GM04504 (cell line): ENCODE data around the gene RSPH6A.
"Not testable (repeated sequence)": the region's sequence is repeated elsewhere in the genome, so short reads cannot be mapped to it uniquely, and the experiment has no call there.

Source experiments
- DNase-seq: peaks from one replicate; pipeline ENCODE4 v3.0.0-alpha.2; 2012; ENCODE audit warnings: low read depth

RSPH6A gene

DNA sequence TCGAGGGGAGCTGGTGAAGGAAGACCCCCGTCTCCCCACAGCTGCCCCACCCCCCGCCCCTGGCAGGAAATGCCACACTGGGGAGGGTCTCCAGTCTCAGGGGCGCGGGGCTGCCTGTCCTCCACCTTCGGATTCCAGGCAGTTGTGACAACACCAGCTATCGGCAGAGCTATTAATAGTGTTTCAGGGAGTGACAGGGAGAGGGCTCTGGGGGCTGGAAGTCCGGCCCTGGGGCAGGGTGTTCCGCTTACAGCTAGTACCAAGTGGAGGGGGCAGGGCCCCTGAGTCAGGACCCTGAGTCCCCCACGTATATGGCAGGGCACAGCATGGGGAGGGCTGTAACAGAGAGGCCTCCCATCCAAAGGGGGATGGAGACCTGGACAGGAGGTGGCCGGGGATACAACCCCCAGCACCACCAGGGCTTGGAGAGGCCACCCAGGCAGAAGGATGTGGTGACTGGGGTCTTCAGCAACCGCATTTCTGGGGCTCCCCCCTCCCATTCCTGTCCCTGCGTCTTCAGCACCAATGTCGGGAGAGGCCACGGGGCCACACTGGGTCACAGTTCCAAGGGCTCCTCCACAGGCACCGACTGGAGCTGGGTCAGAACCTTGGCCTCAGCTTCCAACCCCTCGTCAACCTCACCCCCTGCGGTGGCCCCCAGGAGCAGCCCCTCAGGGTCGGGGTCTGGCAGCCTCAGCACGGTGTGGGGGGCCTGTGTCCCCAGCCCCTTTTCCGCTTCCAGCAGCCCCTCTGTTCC, 50.0 kb downstream of the RSPH6A start:
- no peak for DNase-seq

DNA sequence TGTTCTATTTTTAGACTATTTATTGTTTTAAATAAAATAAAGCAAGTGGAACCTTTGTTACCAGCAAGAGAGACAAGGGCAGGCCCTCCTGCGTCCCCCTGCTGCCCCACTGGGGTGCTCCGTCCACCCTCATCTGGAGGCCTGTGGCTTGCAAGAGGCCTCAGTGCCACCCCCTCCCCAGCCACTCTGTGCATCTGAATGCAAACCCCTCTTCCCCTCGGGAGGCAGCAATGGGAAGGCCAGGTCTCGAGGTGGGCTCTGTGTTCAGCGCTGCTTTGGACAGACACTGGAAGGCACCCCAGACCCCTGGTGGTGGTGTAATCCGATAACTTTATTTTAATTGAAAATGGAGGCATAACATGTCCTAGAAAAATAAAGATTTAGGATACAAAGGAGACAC, 50.6 kb downstream of the RSPH6A start:
- no peak for DNase-seq

DNA sequence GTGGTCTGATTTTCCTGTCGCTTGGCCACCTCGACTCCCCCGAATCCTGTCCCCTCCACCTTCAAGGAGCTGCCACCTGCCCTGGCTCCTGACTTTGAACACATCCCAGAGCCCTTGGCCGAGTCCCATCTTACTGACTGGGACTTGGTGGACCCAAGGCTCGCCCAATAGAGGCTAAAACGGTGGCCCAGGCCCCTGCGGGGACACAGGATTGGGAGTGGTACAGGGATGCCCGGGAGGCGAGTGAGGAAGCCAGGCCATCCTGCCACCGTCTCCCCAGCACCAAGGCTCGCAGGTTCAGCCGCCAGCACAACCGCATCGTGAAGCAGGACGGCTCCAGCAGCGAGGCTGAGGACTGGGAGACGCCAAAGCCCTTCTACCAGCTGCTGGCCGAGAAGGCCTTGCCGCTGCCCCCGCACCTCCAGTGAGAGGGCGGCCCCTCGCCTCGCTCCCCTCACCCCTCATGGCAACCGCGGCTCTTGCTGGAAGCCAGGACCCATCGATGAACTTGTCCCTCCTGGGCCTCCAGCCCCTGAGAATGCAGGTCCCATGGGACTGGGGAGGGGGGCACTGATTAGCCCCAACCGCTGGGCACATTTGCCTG, 51.3 kb downstream of the RSPH6A start:
- DNase-seq, result no peak

DNA sequence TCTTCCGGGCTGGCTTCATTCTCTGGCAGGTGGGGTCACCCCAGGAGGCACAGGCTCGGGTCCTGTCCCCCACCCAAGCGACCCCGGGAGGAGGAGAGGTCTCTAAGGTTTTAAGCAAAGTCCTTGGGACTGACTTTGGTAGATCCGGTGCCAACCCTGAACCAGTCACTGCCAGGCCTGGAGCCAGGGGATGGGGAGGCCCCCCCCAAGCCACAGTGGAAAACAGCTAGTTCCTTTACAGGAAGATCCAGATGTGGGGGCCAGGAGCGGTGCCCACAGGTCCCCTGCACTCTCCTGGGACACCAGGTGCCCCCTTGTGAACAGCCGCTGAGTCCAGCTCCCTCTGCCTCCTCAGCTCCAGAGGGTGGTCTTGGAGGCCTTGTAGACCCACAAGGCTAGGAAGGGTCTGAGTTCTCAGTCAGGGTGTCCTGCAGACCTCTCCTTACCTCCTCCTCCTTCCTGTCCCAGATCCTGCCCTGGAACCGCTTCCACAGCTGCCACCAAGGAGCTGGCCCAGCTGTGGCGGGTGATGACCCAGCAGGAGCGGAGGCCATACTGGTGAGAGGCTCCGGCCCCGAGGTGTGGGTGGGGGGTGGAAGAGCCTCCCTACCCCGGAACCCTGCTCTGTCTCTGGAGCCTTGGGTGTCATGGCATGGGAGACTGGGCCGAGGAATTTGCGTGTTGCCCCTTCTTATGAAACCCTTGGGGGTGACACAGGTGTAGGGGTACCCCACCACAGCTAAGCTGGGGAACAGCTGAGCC, 52.1 kb downstream of the RSPH6A start:
- DNase-seq, result no peak

DNA sequence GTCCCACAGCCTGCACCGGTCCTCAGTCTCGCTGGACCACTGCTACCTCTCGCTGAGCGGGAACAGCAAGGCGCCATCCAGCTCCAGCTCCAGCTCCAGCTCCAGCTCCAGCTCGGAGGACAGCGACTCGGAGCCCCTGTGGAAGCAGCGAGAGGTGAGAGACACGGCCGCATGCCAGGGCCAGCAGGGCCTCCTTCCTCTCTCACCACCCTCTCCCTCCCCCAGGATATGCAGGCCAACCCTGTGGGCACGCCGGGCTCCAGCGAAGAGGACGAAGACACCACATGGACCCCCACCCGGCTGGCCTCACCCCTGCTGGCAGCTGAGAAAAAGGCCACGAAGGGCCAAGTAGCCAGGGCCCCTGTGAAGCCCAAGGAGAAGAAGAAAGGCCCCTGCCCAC, 53.4 kb downstream of the RSPH6A start:
- DNase-seq, result no peak

DNA sequence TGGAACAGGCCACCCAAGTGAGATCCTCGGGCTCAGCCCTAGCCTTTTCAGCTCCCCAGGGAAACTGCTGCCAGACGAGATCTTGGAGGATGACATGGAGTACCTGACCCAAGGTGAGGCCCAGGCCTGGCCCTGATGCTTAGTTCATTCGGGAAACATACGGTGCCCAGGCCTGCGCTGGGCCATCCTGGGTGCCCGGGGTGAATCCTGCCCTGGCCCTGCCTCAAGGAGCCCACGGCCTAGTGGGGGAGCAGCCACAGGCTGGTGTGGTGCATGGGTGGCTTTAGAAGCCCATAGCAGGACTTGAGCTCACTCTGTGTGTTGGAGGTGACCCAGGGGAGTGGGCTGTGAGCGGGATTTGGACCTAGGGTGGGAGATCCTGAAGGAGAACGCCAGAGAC, 56.2 kb downstream of the RSPH6A start:
- no peak for DNase-seq

DNA sequence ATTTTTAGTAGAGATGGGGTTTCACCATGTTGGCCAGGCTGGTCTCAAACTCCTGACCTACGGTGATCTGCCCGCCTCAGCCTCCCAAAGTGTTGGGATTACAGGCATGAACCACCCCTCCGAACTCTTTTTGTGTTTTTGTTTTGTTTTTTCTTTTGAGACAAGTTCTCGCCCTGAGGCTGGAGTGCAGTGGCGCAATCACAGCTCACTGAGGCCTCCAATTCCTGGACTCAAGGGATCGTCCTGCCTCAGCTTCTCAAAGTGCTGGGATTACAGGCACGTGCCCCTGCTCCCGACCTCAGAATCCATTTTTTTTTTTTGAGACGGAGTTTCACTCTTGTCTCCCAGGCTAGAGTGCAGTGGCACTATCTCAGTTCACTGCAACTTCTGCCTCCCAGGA, 57.4 kb downstream of the RSPH6A start:
- DNase-seq, result no peak

DNA sequence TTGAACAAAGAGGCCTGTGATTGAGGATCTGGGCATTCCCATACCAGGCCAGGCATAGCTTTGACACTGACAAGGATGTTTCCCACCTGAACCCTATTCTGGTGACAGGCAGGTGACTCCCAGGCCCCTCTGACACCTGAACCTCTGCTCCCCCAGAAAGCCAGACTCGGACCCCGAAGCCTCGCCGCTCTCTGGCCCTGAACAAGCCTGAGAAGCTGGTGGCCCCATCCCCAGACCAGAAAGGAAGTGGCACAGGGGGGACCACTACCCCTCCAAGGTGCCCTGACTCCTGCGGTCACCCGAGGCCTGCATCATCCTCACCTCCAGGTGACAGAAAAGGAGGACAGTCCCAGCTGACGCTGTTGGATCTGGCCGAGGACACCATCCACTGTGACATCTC, 60.8 kb downstream of the RSPH6A start:
- DNase-seq, result no peak

DNA sequence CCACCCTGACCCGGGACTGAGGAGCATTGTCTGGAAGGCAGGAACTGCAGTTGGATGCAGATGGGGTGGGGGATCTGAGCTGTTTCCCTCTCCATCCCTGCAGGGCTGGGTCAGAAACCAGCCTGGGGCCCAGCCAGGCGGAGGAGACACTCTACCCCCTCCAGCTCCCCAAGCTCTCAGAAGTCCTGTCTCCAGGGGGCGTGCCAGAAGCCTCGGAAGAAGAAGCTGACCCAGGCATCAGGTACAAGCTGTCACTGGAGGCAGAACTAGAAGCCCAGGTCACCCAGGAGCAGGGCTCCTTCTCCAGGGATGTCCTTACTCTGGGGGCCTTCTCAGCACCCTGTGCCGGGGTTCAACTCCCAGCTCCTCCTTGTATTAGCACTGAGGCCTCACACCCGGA, 61.6 kb downstream of the RSPH6A start:
- DNase-seq, result no peak

DNA sequence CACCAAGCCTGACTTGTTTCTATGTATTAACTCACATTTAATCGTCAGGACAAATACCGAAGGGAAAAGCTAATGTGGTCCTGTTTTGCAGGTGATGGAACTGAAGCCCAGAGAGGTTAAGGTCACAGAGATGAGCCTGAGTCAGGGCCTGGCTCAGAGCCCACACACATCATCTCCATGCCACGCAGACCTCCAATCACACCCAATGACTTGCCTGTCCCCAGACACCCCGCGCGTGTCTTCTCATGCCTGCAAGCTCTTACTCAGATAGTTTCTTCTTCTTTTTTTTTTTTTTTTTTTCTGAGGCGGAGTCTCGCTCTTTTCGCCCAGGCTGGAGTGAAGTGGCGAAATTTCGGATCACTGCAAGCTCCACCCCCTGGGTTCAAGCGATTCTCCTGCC, 62.5 kb downstream of the RSPH6A start:
- no peak for DNase-seq

DNA sequence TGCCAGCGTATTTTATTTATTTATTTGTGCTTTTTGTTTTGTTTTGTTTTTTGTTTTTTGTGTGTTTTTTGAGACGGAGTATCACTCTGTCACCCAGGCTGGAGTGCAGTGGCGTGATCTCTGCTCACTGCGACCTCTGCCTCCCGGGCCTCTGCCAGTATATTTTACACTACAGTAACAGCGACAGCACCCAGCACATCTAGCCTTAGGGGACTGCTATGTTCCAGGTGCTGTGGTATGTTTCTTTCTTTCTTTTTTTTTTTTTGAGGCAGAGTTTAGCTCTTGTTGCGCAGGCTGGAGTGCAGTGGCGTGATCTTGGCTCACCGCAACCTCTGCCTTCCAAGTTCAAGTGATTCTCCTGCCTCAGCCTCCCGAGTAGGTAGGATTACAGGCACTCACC, 63.6 kb downstream of the RSPH6A start:
- DNase-seq, result not testable (repeated sequence)

DNA sequence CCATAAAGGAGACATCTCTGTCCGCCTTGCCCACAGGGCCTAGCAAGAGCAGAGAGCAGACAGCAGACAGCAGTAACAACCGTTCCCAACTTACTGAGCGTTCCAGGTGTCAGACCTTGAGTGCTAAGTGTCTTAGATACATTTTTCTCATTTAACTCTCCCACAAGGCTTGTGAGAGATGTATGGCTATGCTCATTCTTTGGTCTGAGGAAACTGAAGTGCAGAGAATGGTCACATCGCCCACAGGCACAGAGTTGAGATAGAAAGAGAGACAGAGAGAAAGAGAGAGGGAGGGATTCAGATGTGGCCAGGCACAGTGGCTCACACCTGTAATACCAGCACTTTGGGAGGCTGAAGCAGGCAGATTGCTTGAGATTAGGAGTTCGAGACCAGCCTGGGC, 67.6 kb downstream of the RSPH6A start:
- DNase-seq, result no peak

DNA sequence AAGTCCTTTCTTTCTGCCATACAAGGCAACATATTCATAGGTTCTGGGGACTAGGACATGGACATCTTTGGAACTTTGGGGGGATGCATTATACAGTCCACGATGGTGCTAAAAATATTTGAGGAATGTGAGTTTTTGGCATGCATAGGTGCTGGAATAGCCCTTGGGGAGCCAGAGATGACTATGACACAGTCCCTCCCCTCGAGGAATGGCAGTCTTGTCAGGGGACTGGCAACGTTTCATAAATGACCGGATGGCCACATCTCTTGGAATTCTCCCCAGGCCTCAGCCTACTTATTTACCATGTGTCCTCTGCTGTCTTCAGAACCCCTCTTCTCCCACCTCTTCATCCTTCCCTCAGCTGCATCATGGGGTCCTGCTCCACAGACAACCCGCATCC, 68.2 kb downstream of the RSPH6A start:
- no peak for DNase-seq
